Esophagus squamous epithelium (tissue), 4 donors: ENCODE data around the gene GNA12.

Source experiments
- POLR2A ChIP-seq, 4 donors: fragments of 450-650 bp; IDR thresholded peaks; one replicate each; pipeline ENCODE4 v1.6.1; 2017; ENCODE audit warnings: antibody characterized with exemption in 4 of 4, mild to moderate bottlenecking in 4 of 4, moderate library complexity in 3 of 4
- TF ChIP-seq, protein P1 (sequence below), 6 experiments: fragments of 450-650 bp in 4 of 6; fragments of 200-600 bp in 2 of 6; sonication (generic) in 2 of 6; IDR thresholded peaks; one replicate each; pipeline ENCODE4 v1.5.1; 2016 to 2019; ENCODE audit warnings: antibody characterized with exemption in 6 of 6, mild to moderate bottlenecking in 4 of 6, moderate library complexity in 4 of 6

DNA sequence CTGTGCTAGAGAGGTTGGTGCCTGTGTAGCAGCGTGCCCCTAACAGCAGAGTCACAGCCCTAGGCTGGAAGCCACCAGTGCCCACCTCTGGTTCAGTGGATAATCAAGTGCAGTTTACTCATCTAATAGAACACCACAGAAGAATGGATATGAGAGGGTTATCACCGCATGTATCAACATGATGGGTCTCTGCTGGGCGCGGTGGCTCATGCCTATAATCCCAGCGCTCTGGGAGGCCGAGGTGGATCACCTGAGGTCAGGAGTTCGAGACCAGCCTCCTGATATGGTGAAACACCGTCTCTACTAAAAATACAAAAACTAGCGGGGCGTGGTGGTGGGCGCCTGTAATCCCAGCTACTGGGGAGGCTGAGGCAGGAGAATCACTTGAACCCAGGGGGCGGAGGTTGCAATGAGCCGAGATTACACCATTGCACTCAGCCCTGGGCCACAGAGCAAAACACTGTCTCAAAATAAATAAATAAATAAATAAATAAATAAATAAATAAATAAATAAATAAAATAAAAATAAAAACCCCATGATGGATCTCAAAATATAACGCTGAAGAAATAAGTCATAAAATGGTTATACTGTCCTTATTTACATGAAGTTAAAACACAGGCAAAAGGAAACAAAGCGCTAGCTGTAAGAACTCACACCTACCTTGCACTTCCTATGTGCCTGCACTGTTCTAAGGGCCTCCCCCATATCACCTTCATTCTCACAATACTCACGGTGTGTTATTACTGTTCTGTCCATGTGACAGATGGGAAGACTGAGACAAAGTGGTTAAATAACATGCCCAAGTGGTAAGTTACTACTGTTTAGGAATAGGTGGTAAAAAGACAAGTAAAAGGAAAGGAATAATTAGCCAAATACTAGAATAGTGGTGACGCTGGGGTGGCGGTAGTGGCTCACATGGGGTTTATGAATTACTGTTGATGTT lies 85.2 kb downstream of the GNA12 start:
- TF ChIP-seq POLR2A (IDR thresholded peaks at IDR 0.05) = no peak
- TF ChIP-seq, protein P1, sequence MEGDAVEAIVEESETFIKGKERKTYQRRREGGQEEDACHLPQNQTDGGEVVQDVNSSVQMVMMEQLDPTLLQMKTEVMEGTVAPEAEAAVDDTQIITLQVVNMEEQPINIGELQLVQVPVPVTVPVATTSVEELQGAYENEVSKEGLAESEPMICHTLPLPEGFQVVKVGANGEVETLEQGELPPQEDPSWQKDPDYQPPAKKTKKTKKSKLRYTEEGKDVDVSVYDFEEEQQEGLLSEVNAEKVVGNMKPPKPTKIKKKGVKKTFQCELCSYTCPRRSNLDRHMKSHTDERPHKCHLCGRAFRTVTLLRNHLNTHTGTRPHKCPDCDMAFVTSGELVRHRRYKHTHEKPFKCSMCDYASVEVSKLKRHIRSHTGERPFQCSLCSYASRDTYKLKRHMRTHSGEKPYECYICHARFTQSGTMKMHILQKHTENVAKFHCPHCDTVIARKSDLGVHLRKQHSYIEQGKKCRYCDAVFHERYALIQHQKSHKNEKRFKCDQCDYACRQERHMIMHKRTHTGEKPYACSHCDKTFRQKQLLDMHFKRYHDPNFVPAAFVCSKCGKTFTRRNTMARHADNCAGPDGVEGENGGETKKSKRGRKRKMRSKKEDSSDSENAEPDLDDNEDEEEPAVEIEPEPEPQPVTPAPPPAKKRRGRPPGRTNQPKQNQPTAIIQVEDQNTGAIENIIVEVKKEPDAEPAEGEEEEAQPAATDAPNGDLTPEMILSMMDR (IDR thresholded peaks at IDR 0.05) = no peak
